Measurements from ENCODE around the gene RAB8B.

RAB8B gene

DNA sequence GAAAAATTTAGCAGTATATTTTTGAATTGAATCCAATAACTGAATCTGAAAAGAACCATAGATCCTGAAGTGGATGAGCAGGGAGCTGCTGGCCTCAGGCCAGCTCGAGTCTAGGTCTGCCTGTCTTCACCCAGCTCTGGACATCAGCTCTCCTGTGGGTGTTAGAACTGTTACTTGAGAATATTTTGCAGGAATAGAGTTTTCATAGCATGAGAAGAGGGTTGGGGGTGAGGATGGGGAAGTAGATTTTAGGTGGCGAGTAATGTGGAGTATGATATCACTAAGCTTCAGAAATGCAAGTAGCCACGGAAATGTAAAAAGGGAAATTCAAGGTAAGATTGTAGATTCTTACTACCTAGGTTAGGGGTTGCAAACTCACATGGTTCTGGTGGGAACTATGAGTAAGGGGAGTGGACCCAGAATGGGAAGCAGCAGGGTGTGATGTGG is 6.2 kb downstream of the RAB8B start:
- intact Hi-C loops (cut with DNase I; ENCODE audit: low total_unique reads), result no loop called here
- Histone ChIP-seq H3K4me3 (no peak overlapping the region), H3K4me1 (peaks cover 0 to 49% (median 19%) of the 10 kb centered on the region in 4 donors), H3K9me3 (no peaks in the 10 kb centered on the region), H3K27ac (peak overlapping the region in 1 of 2 donors; percentile 27), H3K36me3 (peaks cover 0 to 4% (median 0%) of the 10 kb centered on the region in 3 donors), H3K27me3 (no peaks in the 10 kb centered on the region)
- no peak for DNase-seq
- TF ChIP-seq, protein P1, sequence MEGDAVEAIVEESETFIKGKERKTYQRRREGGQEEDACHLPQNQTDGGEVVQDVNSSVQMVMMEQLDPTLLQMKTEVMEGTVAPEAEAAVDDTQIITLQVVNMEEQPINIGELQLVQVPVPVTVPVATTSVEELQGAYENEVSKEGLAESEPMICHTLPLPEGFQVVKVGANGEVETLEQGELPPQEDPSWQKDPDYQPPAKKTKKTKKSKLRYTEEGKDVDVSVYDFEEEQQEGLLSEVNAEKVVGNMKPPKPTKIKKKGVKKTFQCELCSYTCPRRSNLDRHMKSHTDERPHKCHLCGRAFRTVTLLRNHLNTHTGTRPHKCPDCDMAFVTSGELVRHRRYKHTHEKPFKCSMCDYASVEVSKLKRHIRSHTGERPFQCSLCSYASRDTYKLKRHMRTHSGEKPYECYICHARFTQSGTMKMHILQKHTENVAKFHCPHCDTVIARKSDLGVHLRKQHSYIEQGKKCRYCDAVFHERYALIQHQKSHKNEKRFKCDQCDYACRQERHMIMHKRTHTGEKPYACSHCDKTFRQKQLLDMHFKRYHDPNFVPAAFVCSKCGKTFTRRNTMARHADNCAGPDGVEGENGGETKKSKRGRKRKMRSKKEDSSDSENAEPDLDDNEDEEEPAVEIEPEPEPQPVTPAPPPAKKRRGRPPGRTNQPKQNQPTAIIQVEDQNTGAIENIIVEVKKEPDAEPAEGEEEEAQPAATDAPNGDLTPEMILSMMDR (IDR thresholded peaks at IDR 0.05), result no peak

DNA sequence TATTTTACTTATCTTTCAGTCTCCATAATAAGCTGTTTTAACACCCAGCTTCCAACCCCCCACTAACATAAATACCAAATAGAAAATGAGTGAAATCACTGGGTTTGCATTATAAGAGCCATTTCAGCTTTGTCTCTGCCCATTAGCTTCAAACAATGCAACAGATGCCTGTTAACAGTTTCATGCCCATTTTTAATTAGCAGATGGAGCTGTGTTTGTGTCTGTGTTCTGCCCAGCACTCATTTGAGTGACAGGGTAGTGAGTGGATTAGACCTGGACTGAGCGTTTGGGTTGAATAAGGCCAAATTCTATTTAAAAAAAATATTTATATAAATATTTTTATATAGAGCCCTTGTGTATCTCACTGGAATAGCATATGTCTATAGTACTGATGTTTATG is 7.4 kb downstream of the RAB8B start:
- TF ChIP-seq, protein P1 (IDR thresholded peaks at IDR 0.05), result no peak
- H3K4me3 ChIP-seq, result no peak overlapping the region
- no peaks in the 10 kb centered on the region for H3K27me3 ChIP-seq
- no peak for DNase-seq
- H3K4me1 ChIP-seq, result peaks cover 0 to 36% (median 18%) of the 10 kb centered on the region in 4 donors
- peaks cover 0 to 4% (median 0%) of the 10 kb centered on the region in 3 donors for H3K36me3 ChIP-seq
- intact Hi-C loops (cut with DNase I; ENCODE audit: low total_unique reads), result no loop called here
- no peaks in the 10 kb centered on the region for H3K9me3 ChIP-seq
- no peak overlapping the region for H3K27ac ChIP-seq

DNA sequence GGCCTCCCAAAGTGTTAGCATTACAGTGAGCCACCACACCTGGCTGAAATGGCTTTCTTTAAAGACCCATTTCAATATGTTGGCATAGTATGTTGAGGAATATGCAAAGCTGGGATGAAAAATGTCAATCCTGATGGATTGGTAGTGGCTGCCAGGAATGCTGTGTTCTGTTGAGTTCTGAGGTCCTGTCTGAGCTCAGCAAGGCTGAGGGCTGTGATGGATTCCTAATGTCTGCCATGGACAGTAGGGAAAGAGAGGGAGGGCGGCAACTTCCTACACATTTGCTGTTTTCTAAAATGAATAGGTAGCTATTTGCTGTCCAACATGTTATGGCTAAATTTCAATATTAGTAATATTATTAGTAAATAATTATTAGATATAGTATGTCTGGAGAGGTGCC is 8.2 kb downstream of the RAB8B start:
- Histone ChIP-seq H3K27me3 (no peaks in the 10 kb centered on the region), H3K9me3 (no peaks in the 10 kb centered on the region), H3K4me1 (peaks cover 0 to 36% (median 15%) of the 10 kb centered on the region in 4 donors), H3K36me3 (peaks cover 0 to 4% (median 0%) of the 10 kb centered on the region in 3 donors), H3K27ac (no peak overlapping the region), H3K4me3 (no peak overlapping the region)
- no peak for DNase-seq
- TF ChIP-seq, protein P1 (IDR thresholded peaks at IDR 0.05), result no peak
- intact Hi-C loops (cut with DNase I; ENCODE audit: low total_unique reads), result no loop called here

DNA sequence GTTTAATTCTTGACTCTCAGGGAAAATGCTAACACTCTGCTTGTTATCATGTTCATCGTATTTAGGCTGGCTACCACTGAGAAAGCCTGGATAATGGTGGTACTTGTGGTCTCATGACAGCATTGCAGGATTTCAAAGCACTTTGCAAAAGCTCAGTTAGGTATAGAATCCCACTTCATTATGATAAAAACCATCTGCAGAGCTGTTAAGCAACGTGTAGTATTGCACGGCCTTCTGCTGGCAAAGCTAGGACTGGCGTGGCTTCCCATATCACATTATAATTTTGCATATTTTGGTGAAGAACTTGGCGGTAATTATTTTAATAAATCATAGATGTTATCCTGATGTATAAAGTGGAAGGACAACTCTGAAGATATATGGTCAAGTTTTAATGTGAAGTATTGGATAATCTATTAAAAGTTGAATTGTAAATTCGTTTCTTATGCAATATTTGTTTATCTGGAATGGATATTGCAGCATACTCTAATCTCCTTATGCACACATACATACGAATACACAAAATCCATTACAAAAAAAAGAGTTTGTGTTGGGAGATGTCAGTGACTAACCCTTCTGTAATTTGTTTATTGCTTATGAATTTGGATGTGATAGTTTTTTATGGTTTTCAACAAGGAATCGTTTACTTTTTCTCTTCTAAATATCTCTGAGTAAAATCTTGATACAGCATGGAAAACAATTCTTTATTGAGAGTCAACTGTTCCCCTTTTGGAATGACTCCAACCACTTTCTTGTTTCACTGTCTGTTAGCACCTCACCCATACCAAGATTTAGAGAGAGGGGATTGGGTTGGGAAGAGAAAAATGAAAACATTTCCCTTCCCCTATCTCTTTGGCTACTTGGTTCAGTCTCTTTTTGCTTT is 9.2 kb downstream of the RAB8B start:
- no peak overlapping the region for H3K4me3 ChIP-seq
- H3K9me3 ChIP-seq, result no peaks in the 10 kb centered on the region
- H3K4me1 ChIP-seq, result peaks cover 0 to 36% (median 15%) of the 10 kb centered on the region in 4 donors
- H3K27me3 ChIP-seq, result no peaks in the 10 kb centered on the region
- peaks cover 0 to 4% (median 0%) of the 10 kb centered on the region in 3 donors for H3K36me3 ChIP-seq
- intact Hi-C loops (cut with DNase I; ENCODE audit: low total_unique reads), result no loop called here
- no peak for DNase-seq
- H3K27ac ChIP-seq, result no peak overlapping the region
- TF ChIP-seq, protein P1 (IDR thresholded peaks at IDR 0.05), result no peak

DNA sequence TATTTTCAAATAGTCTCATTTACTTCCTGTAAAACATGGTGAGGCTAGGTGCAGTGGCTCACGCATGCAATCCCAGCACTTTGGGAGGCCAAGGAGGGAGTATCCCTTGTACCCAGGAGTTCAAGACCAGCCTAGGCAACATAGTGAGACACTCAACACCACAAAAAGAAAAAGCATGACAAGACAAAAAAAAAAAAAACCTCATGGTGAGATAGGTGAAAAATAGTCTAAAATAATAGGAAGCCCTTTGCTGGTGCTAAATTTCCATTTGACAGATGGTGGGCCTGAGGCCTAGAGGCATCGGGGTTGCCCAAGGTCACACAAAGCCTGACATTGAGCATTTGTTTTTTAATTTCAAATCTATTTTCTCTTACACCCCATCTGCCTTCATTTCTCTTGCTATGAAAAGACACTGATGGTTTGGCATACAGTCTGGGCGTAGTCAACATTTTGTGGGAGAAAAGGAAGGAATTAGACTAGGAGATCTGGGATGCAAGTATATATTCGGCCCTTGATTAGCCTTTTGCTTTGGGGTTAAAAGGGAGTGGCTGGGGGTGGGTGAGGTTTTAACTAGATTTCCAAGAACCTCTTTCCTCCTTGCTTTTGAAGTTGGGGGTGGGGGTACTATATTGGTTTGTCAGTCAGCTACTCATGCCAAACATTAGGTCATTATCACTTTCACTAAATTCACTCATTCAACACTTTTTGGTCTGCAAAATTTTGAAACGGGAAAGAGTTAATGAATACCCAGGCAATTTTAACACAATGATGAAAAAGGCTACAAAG is 11.3 kb downstream of the RAB8B start:
- peaks cover 0 to 16% (median 6%) of the 10 kb centered on the region in 4 donors for H3K4me1 ChIP-seq
- intact Hi-C loops (cut with DNase I; ENCODE audit: low total_unique reads), result no loop called here
- TF ChIP-seq, protein P1 (IDR thresholded peaks at IDR 0.05), result no peak

More for the DNA sequence above, 11.3 kb downstream of the RAB8B start:
- H3K36me3 ChIP-seq, result peaks cover 0 to 4% (median 0%) of the 10 kb centered on the region in 3 donors
- H3K9me3 ChIP-seq, result no peaks in the 10 kb centered on the region
- DNase-seq, result no peak
- H3K27ac ChIP-seq, result no peak overlapping the region
- no peaks in the 10 kb centered on the region for H3K27me3 ChIP-seq
- H3K4me3 ChIP-seq, result no peak overlapping the region

All from tibial artery (tissue), 4 donors.